ENCODE measurements around the gene PDZD11.
"Not testable (repeated sequence)": the region's sequence is repeated elsewhere in the genome, so short reads cannot be mapped to it uniquely, and the experiment has no call there.

Gene PDZD11

GRCh38 chrX:70281951-70282350 lies 7.8 kb downstream of the PDZD11 start, which contains the start of gene RAB41:
Gene RAB41 (plus strand): TSS chrX:70282172. CDS start chrX:70282218, 46 bp downstream.
- Histone ChIP-seq H3K79me2 (ENCODE audit: control insufficient read depth, low read length) (no peaks in the 10 kb centered on the region), H3K36me3 (ENCODE audit: control insufficient read depth, low read length) (no peaks in the 10 kb centered on the region), H3F3A (ENCODE audit: control insufficient read depth, insufficient read depth) (no peaks in the 10 kb centered on the region), H3K27me3 (ENCODE audit: control insufficient read depth, low read length) (no peaks in the 10 kb centered on the region), H3K27ac (ENCODE audit: low read depth, low read length) (no peak within 1 kb of the TSS), H4K20me1 (ENCODE audit: control insufficient read depth, insufficient read depth, low read depth, low read length) (no peaks in the 10 kb centered on the region), H3K9me3 (ENCODE audit: control insufficient read depth, insufficient read depth, low read length) (no peaks in the 10 kb centered on the region), H3K9me2 (replicated peaks; ENCODE audit: control insufficient read depth, low read length) (no peaks in the 10 kb centered on the region), H3K4me3 (ENCODE audit: low read length) (no peak within 1 kb of the TSS), H3K4me1 (ENCODE audit: control insufficient read depth, low read length) (no peaks in the 10 kb centered on the region), H3K4me2 (ENCODE audit: low read length) (no peak within 1 kb of the TSS)
- no peak for TF ChIP-seq CTCF (IDR thresholded peaks at IDR 0.05; ENCODE audit: low read depth, low read length, poor library complexity, severe bottlenecking)

DNA sequence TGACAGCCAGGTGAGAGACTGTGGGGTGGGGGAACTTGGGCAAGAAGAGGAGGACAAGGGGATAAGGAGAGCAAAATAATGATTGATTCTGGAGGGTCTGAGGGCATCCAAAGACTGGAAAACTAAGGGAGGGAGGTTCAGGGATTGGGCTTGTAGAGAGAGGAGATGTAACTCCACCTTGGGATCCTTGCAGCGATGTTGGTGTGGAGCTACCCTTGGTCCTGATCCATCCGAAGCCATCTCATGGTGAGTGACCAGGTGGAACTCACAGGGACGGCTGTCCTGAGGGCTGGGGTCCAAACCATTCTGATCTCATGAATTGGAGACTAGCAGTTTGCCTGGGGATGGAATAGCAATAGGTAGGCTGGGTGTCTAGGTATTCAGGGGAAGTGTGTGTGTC lies 9.2 kb downstream of the PDZD11 start:
- H4K20me1 ChIP-seq (ENCODE audit: control insufficient read depth, insufficient read depth, low read depth, low read length): no peaks in the 10 kb centered on the region
- H3K4me3 ChIP-seq (ENCODE audit: low read length): no peak overlapping the region
- H3K79me2 ChIP-seq (ENCODE audit: control insufficient read depth, low read length): no peaks in the 10 kb centered on the region
- TF ChIP-seq CTCF (IDR thresholded peaks at IDR 0.05; ENCODE audit: low read depth, low read length, poor library complexity, severe bottlenecking) (no peak), EZH2phosphoT487 (IDR thresholded peaks at IDR 0.05; ENCODE audit: borderline replicate concordance, low read length) (no peak)
- no peaks in the 10 kb centered on the region for H3F3A ChIP-seq (ENCODE audit: control insufficient read depth, insufficient read depth)
- H3K36me3 ChIP-seq (ENCODE audit: control insufficient read depth, low read length): no peaks in the 10 kb centered on the region
- H3K4me2 ChIP-seq (ENCODE audit: low read length): no peak overlapping the region
- H3K4me1 ChIP-seq (ENCODE audit: control insufficient read depth, low read length): no peaks in the 10 kb centered on the region
- no peaks in the 10 kb centered on the region for H3K27me3 ChIP-seq (ENCODE audit: control insufficient read depth, low read length)
- no peaks in the 10 kb centered on the region for H3K9me3 ChIP-seq (ENCODE audit: control insufficient read depth, insufficient read depth, low read length)
- H3K9me2 ChIP-seq (replicated peaks; ENCODE audit: control insufficient read depth, low read length): no peaks in the 10 kb centered on the region
- H3K27ac ChIP-seq (ENCODE audit: low read depth, low read length): no peak overlapping the region

DNA sequence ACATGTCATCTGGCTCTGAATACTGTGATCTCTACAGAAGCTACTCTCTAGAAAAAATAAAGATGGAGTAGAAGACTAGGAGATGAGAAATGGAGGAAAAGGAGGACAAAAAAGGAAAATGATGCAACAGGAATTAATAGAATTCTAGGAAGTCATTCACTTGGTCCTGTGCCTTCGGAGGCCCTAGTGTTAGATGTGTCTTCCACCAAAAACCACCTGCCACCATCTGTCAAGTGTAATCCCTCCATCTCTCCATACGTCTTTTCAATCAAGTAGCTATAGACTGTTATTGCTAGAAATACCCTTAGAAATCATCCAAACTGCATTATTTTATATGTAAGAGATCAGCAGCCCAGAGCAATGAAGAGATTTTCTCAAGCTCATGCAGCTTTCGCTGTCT lies 10.6 kb downstream of the PDZD11 start:
- no peaks in the 10 kb centered on the region for H3K27me3 ChIP-seq (ENCODE audit: control insufficient read depth, low read length)
- no peaks in the 10 kb centered on the region for H3K9me2 ChIP-seq (replicated peaks; ENCODE audit: control insufficient read depth, low read length)
- no peaks in the 10 kb centered on the region for H3K4me1 ChIP-seq (ENCODE audit: control insufficient read depth, low read length)
- no peaks in the 10 kb centered on the region for H3K9me3 ChIP-seq (ENCODE audit: control insufficient read depth, insufficient read depth, low read length)
- H3F3A ChIP-seq (ENCODE audit: control insufficient read depth, insufficient read depth): no peaks in the 10 kb centered on the region
- no peak overlapping the region for H3K27ac ChIP-seq (ENCODE audit: low read depth, low read length)
- H3K79me2 ChIP-seq (ENCODE audit: control insufficient read depth, low read length): no peaks in the 10 kb centered on the region
- H3K4me3 ChIP-seq (ENCODE audit: low read length): no peak overlapping the region
- TF ChIP-seq EZH2phosphoT487 (IDR thresholded peaks at IDR 0.05; ENCODE audit: borderline replicate concordance, low read length): no peak
- TF ChIP-seq CTCF (IDR thresholded peaks at IDR 0.05; ENCODE audit: low read depth, low read length, poor library complexity, severe bottlenecking): no peak
- H3K36me3 ChIP-seq (ENCODE audit: control insufficient read depth, low read length): no peaks in the 10 kb centered on the region
- H3K4me2 ChIP-seq (ENCODE audit: low read length): no peak overlapping the region
- H4K20me1 ChIP-seq (ENCODE audit: control insufficient read depth, insufficient read depth, low read depth, low read length): no peaks in the 10 kb centered on the region

GRCh38 chrX:70274029-70274428 lies 15.7 kb downstream of the PDZD11 start:
- H4K20me1 ChIP-seq (ENCODE audit: control insufficient read depth, insufficient read depth, low read depth, low read length); H3K36me3 ChIP-seq (ENCODE audit: control insufficient read depth, low read length); H3K4me1 ChIP-seq (ENCODE audit: control insufficient read depth, low read length); H3K9me3 ChIP-seq (ENCODE audit: control insufficient read depth, insufficient read depth, low read length); H3K27ac ChIP-seq (ENCODE audit: low read depth, low read length); H3K79me2 ChIP-seq (ENCODE audit: control insufficient read depth, low read length); H3K4me3 ChIP-seq (ENCODE audit: low read length); H3K9me2 ChIP-seq (replicated peaks; ENCODE audit: control insufficient read depth, low read length); H3K27me3 ChIP-seq (ENCODE audit: control insufficient read depth, low read length); H3K4me2 ChIP-seq (ENCODE audit: low read length); H3F3A ChIP-seq (ENCODE audit: control insufficient read depth, insufficient read depth): not testable (repeated sequence)

Data from DOHH2 (cell line).